ENCODE measurements around the gene GXYLT1. TPM values are rescaled to one million over a fixed set of nuclear protein-coding genes. Genes with fewer than 3 reads are reported as not detected.
"Not testable (repeated sequence)": the region's sequence is repeated elsewhere in the genome, so short reads cannot be mapped to it uniquely, and the experiment has no call there.

GXYLT1 gene
- total and polyA plus RNA-seq, 3 donors from 2014 or later, result 13.7 to 29.9 (median 28.5) TPM

GRCh38 chr12:42056130-42056529, 88.5 kb downstream of the GXYLT1 start:
- Histone ChIP-seq H3K4me3 (no peak overlapping the region), H3K27ac (no peak overlapping the region), H3K27me3 (no peaks in the 10 kb centered on the region), H3K36me3 (ENCODE audit: low read depth, missing control alignments) (no peaks in the 10 kb centered on the region), H3K4me1 (no peaks in the 10 kb centered on the region), H3K9me3 (no peaks in the 10 kb centered on the region)
- 82 to 87% methylated on average over 3 of the region's 3 CpGs for WGBS, 2 donors
- DNase-seq, result no peak
- intact Hi-C loops (cut with DNase I; ENCODE audit: low total_unique reads), result no loop called here
- TF ChIP-seq POLR2A (IDR thresholded peaks at IDR 0.05), result no peak
- TF ChIP-seq CTCF (IDR thresholded peaks at IDR 0.05), result no peak

- no peak for TF ChIP-seq CTCF (IDR thresholded peaks at IDR 0.05)
- TF ChIP-seq POLR2A (IDR thresholded peaks at IDR 0.05), result no peak
- WGBS, 2 donors, result 82 to 84% methylated on average over 2 of the region's 2 CpGs
- Histone ChIP-seq H3K27ac (no peak overlapping the region), H3K9me3 (no peaks in the 10 kb centered on the region), H3K4me1 (no peaks in the 10 kb centered on the region), H3K36me3 (ENCODE audit: low read depth, missing control alignments) (no peaks in the 10 kb centered on the region), H3K27me3 (no peaks in the 10 kb centered on the region), H3K4me3 (no peak overlapping the region)
- DNase-seq, result no peak
- intact Hi-C loops (cut with DNase I; ENCODE audit: low total_unique reads), result no loop called here
Measured at GRCh38 chr12:42053456-42053855, 91.2 kb downstream of the GXYLT1 start.

- not testable (repeated sequence) for H3K27ac ChIP-seq, DNase-seq
- 90 to 94% methylated on average over 4 to 8 of the region's 8 CpGs for WGBS, 2 donors
Measured at GRCh38 chr12:42048980-42049379, 95.7 kb downstream of the GXYLT1 start.

GRCh38 chr12:42039577-42039976, 105.1 kb downstream of the GXYLT1 start:
- no peak for DNase-seq
- Histone ChIP-seq H3K9me3 (no peaks in the 10 kb centered on the region), H3K36me3 (ENCODE audit: low read depth, missing control alignments) (no peaks in the 10 kb centered on the region), H3K27ac (no peak overlapping the region), H3K4me1 (no peaks in the 10 kb centered on the region), H3K27me3 (no peaks in the 10 kb centered on the region), H3K4me3 (no peak overlapping the region)
- intact Hi-C loops (cut with DNase I; ENCODE audit: low total_unique reads), result no loop called here
- TF ChIP-seq CTCF (IDR thresholded peaks at IDR 0.05) (no peak), POLR2A (IDR thresholded peaks at IDR 0.05) (no peak)

More at GRCh38 chr12:42048980-42049379, 95.7 kb downstream of the GXYLT1 start:
- intact Hi-C loops (cut with DNase I; ENCODE audit: low total_unique reads); H3K4me1 ChIP-seq; H3K9me3 ChIP-seq; H3K36me3 ChIP-seq (ENCODE audit: low read depth, missing control alignments); H3K4me3 ChIP-seq; H3K27me3 ChIP-seq: not testable (repeated sequence)

GRCh38 chr12:42039176-42039575, 105.5 kb downstream of the GXYLT1 start:
- WGBS, 2 donors, result 81 to 88% methylated on average over 5 of the region's 5 CpGs
- no peak for DNase-seq

More at GRCh38 chr12:42039176-42039575, 105.5 kb downstream of the GXYLT1 start:
- Histone ChIP-seq H3K27me3 (no peaks in the 10 kb centered on the region), H3K9me3 (no peaks in the 10 kb centered on the region), H3K36me3 (ENCODE audit: low read depth, missing control alignments) (no peaks in the 10 kb centered on the region), H3K4me1 (no peaks in the 10 kb centered on the region), H3K27ac (no peak overlapping the region), H3K4me3 (no peak overlapping the region)
- TF ChIP-seq POLR2A (IDR thresholded peaks at IDR 0.05), result no peak
- no peak for TF ChIP-seq CTCF (IDR thresholded peaks at IDR 0.05)
- intact Hi-C loops (cut with DNase I; ENCODE audit: low total_unique reads), result no loop called here

Measured in testis (tissue), 3 donors.